Activated CD4-positive, alpha-beta T cell treated with anti-CD3 and anti-CD28 coated beads, Interleukin-2, amount 50 U/mL, for 1 hour (primary cell): ENCODE results near the gene TMEM39B.
A peak's percentile ranks its signal among the peaks of the same experiment; 100 is the strongest.
"Not testable (repeated sequence)": the region's sequence is repeated elsewhere in the genome, so short reads cannot be mapped to it uniquely, and the experiment has no call there.

ENCODE experiments used
- DNase-seq: peaks from one replicate; pipeline ENCODE4 v3.0.0-alpha.2; 2020

Gene TMEM39B

DNA sequence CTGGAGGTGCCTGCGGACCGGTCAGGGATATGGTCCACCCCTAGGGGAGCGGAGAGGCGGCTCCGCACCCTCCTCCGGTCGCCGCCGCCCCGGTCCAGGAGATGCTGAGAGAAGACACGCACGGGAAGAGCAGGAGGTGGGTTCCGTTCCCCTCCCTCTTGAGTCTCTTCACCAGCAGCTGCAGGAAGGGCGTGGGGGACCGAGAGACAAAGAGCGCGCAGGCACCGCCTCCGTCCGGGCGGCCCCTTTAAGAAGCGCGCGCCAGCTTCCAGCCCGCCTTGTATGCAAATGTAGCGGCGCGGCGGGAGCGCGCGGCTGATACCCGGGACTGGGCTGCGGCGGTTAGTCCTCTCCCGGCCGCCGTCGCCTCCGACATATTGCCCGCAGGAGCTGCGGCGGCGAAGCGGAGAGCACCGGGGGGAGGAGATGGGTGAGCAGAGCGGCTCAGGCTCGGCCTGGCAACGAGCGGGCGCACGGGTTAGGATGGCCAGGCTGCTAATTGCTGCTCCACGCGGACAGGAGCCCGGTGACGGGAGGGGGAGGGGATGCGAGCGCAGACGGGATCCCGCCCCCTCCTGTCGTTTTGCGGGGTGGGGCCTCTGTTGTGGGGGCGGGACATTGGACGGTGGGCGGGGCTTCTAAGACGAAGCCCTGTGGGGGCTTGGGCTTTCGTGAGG, at the start of gene TMEM39B:
TMEM39B (plus strand) TSS at position 318 of the 677 bp plus-strand sequence; CDS start at position 427, 109 bp downstream.
- DNase-seq = peak; percentile 90

DNA sequence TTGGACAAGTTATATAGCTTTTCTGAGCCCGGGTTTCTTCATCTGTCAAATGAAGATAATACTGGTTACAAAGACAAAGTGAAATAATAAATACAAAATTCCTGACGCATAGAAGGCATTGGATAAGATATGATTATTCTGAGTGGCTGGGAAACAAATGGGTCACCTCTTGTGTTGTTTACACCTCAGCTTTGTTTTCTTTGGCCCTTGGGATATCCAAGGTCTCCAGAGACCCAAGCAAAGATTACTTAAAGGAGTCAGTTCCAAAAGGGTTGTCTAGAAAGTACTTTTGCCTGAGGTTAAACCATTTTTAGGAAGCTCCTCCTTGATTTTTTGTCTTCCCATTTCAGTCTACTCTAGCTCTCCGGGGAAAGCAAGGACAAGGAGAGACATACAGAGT, 49.4 kb upstream of the TMEM39B start:
- no peak for DNase-seq

DNA sequence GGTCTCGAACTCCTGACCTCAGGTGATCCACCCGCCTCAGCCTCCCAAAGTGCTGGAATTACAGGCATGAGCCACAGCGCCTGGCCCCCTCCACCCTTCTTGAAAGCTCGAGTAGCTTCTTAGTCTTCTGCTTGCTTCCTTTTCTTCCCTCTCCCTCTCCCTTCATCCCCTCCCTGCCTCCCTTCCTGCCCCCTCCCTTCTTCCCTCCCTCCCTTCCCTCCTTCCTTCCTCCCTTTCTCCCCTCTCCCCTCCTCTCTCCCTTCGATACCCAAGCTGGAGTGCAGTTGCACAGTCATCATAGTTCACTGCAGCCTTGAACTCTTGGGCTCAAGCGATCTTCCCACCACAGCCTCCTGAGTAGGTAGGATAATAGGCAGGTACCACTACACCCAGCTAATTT, 47.2 kb upstream of the TMEM39B start:
- no peak for DNase-seq

DNA sequence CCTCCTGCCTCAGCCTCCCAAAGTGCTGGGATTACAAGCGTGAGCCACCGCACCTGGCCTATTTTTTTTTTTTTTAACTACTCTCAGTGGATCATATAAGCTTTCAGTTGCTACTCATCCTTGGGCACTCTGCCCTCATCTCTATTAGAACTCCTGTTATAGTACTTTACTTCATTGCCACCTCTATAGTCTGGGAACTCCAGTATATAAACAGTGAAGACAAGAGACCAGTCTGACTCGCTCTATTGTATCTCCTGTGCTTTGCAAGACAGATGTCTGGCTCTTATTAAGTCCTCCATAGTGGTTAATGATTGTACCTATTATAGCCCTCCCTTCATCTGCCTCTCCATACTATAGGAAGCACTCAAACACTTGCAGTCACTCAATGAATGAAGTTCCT, 44.0 kb upstream of the TMEM39B start:
- DNase-seq = no peak

DNA sequence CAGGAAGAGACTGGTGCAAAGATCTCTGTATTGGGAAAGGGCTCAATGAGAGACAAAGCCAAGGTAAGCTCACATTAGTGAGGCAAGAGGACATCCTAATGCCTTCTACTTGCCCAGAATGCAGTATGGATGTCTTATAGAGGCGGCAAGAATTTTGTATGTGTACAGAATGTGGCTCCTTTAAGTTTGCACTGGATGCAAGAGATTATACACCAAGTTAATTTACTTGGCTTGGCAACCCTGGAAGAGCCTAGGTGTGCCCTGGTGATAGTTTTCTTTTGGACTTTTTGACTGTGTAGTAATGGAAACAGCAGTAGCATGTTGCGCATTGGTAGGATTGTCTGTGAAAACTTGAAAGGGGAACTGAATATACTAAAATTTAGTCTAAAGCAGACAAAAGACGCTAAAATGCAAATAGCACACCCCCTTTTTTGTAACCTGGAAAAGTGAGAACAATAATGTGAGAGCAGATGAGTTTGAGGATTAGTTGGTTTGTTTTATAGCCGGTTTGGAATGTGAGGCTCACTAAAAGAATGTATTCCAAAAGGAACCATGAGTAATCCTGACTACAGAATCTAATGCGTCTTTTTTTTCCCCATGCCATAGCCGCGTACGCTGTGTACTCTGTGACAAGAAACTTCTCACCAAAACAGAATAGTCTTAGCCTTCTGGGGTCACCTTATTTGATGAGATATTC, 41.0 kb upstream of the TMEM39B start:
- DNase-seq = no peak

DNA sequence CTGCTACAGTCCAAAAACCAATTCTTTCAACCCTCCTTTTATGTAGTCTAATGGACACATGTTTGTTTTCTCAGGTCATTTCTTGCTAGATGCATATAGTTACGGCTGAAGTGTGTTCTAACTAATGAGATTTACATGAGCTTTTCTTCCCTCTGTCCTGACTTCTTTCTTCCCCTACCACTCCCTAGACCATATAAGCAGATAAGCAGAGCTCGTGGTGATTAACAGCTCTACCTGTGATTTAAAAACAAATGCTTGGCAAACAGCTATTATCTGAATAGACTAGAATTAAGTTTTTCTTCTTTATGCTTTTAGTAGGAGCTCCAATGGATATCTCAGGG, 40.5 kb upstream of the TMEM39B start:
- no peak for DNase-seq

DNA sequence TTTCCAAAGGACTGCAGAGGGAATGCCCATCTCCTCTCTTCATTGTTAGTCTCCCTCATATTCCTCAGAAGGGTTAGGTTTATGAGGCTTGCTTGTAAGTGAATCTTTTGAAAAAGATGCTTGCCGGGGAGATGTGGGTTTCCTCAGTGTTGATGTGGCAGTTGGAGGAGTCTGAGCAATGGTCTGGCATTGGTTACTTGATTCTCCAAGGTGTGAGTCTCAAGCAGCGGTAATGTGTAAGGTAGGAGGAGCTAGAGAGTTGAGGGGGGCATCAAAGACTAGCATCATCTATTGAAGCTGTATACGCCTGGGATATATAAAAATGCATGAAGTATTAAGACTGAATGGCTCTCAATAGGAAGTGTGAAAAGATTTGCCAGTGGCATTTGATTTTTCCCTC, 37.6 kb upstream of the TMEM39B start:
- no peak for DNase-seq

DNA sequence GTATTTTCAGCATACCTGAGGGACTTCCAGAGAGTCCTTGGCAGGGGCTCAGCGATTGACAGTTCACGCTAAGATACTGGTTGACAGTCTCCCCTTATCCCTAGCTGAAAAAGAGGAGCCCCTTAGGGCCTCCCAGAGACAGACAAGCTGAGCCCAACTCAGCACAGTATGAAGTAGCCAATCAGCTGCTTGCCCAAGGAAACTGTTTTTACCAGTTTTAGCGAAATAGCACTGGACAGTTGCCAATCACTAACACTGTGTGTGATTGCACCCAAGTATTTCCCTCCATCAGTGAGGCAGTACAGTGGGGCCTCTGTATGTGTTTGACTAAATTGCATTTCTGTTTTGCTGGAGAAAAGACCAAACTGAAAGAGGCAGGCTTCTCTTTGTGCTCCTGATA, 32.0 kb upstream of the TMEM39B start:
- no peak for DNase-seq

DNA sequence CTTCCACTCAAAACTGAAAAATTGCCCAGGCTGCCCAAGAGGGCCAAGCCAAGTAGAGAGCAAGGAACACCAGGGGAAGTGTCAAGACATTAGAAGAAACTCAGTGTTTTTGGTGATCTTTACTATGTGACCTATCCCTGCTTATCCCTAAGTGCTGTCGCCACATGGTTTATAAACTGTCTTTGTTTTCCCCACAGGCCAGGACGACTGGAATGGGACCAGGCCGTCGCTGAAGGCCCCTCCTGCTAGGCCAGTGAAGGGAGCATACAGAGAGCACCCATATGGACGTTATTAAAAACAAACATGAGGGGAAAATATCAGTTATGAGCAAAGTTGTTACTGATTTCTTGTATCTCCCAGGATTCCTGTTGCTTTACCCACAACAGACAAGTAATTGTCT, 30.4 kb upstream of the TMEM39B start:
- DNase-seq = no peak

DNA sequence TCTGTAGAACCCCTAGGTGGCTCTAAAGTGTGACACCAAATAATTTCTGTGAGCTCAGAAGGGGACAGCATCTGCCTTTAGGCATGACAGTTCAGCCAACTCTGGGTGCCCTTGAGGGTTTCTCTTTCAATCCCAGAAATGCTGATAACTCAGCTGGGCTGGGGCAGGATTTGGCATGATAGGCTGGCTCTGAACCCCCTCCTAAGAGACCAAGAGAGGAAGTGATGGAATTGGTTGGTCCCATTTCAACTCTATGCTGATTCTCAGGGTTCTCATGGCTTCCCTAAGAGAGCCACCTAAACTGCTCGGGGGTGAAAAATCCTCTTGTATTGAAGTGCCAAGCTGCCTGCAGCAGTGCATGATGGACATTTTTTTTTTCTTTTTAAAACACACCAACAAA, 28.5 kb upstream of the TMEM39B start:
- DNase-seq = no peak

DNA sequence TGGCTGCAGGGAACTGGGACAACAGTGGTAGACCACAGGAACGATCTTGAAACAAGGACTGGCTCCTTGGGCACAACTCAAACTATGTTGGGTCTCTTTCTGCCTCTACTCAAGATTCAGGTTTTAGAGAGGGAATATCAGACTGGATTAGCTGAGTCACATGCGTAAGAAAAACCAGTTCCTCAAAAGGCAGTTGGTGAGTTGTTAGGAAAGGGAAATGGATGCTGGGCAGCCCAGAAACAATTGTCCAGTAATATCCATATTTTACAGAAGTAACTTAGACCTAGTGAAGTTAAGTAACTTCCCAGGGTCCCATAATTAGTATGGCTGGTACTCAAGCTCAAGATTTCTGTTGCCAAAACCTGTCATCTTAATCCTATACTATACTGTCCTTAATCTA, 27.0 kb upstream of the TMEM39B start:
- DNase-seq = no peak

DNA sequence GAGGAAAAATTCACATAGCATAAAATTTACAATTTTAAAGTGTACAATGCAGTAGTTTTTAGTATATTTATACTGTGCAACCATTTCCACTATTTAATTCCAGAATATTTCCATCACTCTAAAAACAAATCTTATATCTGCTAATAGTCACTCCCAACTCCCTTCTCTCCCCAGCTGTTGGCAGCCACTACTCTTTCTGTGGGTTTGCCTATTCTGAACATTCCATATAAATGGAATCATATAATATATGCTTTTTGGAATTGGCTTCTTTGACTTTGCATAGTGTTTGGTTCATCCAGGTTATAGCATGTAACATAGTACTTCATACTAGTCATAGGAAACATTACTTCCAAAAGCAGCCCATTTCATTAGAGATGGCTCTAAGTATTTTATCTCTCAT, 25.0 kb upstream of the TMEM39B start:
- no peak for DNase-seq

DNA sequence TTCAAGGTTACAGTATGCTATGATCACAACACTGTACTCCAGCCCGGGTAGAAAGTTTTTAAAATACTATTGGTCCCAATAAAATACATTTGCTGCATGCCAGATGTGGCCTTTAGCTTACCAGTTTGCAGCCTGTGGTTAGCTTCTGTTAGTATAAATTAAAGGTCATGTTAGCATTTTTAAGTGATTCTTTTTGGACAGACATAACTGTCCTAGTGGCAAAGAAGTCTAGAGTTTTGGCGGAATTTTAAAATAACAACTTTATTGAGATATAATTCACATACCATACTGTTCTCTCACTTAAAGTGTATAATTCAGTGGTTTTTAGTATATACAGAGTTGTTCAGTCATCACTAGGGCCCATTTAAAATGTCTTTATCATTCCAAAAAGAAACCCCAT, 24.3 kb upstream of the TMEM39B start:
- DNase-seq = no peak

DNA sequence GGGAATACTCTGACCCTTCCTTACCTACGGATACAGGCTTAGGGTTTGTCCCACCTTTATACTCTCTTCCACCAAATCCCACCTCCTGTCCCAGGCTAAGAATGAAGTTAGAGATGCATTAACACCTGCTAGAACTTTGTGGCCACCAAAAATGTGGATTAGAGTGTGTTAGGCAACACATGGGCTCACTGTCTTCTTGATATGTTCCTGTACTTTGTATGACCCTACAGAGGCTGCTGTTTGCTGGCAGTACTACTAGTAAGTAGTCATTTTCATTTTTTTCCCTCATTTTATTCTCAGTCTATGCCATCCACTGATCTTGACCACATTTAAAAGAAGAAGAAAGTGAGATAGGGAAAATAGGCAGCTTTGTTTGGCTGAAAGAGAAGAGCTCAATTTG, 21.0 kb upstream of the TMEM39B start:
- DNase-seq = no peak

DNA sequence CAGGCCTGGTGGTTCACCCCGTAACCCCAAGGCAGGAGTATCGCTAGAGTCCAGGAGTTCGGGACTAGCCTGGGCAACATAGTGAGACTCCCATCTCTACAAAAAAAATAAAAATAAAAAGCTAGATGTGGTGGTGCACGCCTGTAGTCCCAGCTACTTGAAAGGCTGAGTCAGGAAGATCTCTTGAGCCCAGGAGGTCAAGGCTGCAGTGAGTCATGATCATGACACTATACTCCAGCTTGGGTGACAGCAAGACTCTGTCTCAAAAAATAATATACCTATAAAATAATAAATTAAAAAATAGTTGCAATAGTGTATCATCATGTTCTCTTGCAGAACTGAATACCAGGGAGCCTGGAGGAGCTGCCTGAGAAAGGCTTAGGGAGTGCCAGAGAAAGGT, 19.9 kb upstream of the TMEM39B start:
- no peak for DNase-seq

DNA sequence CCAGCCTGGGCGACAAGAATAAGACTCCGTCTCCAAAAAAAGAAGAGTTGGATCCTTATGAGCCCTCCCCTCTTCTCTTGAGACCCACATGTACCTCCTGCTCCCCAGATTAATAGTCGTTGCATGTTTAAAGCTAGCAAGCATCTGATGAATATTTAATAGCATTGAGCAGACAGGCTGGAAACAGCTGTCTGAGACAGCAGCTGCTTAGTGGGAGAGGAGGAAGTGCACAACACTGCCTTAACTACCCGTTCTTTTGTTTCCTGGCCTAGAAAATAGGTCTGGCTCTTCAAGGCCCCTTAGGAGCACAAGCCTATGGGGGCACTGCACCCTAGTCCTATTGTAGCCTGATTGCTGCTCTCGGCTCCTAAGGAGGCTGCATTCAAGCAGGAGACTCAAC, 17.3 kb upstream of the TMEM39B start:
- DNase-seq = no peak

DNA sequence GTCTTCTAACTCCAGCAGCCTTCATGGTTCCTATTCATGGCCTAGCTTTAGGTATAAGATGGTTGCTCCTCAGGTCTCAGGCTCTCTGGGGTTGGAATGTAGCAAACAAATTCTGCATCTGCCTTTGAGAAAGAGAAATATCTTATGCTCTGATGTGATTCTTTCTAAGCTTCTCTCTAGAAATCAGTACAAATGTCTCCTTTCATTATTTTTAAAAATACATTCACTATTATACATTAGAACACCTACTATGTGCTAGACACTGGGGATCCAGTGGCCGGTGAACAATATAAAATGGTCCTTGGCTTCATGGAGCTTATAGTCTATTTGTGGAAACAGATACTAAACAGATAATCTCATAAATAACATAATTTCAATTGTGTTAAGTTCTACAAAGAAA, 16.1 kb upstream of the TMEM39B start:
- DNase-seq = no peak

DNA sequence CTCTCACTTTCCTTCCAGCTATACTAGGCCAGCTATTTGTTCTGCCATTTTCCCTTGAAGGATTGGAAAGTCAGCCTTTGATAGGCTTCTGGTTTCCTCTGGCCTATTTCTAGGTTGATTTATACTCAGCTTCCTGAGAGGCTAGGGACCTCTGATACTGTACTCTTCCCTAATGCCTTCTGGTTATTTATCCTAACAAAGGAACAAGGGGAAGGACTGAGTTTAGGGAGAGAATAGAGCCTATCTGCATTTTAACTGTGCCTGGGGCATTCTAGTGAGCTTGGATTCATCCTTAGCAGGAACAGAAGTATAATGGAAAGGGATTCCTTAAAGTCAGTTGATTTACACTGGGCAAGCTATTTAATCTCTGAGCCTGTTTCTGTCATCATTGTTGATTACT, 11.8 kb upstream of the TMEM39B start:
- no peak for DNase-seq

DNA sequence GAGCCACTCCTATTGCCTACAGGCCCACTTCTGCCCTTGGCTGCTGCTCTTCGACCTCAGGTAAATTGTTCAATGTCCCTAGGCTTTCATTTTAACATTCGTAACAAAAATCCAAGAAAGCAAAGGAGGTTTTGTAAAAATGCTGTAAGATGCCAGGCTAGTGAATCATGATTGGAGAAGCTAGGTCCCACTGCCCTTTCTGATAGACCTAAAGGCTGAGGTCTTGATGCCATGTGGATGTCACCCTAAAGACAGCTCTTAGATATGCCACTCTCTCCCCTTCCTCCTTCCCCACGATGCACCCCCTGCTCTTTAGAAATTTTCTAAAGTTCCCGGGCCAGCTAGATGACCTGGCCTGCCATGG, 9.9 kb upstream of the TMEM39B start:
- DNase-seq = no peak

DNA sequence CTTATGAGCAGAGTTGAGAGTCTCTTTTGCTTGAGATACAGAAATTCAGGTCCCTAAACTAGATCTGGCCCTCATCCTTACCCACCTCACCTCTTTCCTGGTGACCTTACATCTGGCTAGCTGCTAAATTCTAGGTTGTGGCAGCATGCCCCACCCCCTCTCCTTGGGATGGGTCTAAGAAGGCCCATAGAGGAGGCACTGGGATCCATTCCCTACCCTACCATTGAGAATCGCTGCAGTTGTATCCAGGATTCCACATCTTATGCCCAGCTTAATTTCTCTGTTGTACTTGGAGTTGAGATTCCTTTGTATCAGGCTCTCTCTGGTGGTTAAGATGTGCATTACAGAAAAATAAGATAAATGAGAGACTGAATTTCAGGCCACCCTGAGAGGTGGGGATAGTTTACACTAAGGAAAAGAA, 9.5 kb upstream of the TMEM39B start:
- DNase-seq = no peak

DNA sequence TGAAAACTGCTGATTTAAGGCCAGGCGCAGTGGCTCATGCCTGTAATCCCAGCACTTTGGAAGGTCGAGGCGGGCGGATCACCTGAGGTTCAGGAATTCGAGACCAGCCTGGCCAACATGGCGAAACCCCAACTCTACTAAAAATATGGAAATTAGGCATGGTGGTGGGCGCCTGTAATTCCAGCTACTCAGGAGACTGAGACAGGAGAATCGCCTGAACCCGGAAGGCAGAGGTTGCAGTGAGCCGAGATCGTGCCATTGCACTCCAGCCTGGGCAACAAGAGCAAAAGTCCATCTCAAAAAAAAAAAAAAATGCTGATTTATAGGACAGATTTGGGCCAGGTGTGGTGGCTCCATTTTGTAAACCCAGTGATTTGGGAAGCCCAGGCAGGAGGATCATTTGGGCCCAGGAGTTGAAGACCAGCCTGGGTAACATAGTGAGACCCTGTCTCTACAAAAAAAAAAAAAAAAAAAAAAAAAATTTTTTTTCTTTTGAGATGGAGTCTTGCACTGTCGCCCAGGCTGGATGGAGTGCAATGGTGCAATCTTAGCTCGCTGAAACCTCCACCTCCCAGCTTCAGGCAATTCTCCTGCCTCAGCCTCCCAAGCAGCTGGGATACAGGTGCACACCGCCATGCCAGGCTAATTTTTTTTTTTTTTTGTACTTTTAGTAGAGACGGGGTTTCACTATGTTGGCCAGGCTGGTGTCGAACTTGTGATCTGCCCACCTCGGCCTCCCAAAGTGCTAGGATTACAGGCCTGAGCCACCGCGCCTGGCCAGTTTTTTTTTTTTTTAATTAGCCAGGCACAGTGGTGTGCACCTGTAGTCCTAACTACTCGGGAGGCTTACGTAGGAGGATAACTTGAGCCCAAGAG, 6.9 kb upstream of the TMEM39B start:
- DNase-seq = not testable (repeated sequence)

DNA sequence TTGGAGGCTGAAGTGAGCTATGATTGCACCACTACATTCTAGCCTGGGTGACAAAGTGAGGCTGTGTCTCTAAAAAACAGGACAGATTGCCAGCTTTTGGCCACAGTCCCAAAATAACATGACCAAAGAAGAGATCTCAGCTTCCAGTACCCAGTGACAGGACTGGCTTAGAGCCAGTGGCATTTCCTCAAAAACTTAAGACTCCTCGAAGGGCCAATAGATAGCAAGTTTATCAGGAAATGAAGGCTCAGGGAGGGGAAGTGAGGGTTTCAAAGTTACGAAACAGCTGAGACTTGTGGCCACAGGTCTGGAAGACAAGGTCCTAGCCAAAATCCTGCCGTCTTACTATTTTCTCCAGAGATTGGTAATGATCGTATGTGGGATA, 6.3 kb upstream of the TMEM39B start:
- DNase-seq = no peak

DNA sequence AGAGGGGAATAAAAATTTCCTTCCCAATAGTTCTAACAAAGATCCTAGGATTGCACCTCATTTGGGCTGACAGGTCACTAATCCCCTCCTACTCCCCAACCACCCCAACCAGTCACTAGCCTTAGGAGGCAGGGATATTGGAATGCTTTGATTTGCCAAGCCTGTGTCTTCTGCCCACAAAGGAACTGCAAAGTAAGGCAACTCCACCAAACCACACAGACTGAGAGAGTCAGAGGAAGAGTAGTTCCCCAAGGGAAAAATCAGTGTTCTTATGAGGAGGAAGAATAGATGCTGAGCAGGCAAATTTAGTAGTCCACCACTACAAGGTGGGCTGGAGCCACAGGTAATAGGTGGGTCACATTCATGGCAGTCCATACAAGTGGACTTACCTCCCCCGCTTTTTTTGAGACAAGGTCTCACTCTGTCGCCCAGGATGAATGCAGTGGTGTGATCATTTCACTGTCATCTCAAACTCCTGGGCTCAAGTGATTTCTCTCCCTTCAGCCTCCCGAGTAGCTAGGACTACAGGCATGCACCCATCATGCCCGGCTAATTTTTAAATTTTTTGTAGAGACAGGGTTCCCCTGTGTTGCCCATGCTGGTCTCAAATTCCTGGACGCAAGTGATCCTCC, 3.7 kb upstream of the TMEM39B start:
- no peak for DNase-seq
